GM20000 (cell line): ENCODE results near the gene ZFR2.

Experiments used
- DNase-seq: peaks from one replicate; pipeline ENCODE4 v3.0.0; 2012; ENCODE audit warnings: low spot score
- TF ChIP-seq, protein P1 (sequence below): IDR thresholded peaks from 2 replicates; pipeline ENCODE4 v1.5.1; 2012; ENCODE audit warnings: mild to moderate bottlenecking, control low read depth; ENCODE audit errors: extremely low read depth, missing control alignments

The ZFR2 gene

DNA sequence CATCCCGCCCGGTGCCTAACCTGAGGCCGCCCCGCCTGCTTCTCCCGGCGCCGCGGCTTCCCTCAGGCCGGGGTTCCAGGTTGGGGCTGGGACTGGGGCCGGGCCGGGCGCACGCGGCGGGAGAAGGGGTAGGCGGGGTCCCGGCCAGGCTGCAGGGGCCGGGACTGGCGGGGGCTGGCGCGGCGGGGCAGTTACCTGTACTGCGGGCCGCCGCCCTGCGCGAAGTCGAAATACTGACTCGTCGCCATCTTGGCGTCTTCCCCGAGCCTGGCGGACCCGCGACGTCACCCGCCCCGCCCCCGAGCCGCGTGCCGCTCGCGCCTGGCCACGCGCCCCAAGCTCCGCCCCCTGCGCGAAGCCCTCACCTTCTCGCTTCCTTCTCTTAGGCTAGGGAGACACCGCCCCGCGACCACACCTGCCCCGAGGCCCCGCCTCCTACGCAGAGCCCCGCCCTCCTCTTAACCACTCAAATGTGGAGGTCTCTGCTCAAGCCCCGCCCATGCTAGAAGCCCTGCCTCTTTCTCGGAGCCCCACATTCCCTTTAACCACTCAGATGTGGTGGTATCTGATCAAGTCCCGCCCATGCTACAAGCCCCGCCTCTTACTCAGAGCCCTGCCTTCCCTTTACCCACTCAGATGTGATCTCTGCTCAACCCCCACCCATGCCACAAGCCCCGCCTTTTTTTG lies at the start of gene ZFR2:
TSS of gene ZFR2 (minus strand) at position 269 of the 687 bp plus-strand sequence. CDS start at position 248, 21 bp downstream.
- no peak for DNase-seq
- TF ChIP-seq, protein P1, sequence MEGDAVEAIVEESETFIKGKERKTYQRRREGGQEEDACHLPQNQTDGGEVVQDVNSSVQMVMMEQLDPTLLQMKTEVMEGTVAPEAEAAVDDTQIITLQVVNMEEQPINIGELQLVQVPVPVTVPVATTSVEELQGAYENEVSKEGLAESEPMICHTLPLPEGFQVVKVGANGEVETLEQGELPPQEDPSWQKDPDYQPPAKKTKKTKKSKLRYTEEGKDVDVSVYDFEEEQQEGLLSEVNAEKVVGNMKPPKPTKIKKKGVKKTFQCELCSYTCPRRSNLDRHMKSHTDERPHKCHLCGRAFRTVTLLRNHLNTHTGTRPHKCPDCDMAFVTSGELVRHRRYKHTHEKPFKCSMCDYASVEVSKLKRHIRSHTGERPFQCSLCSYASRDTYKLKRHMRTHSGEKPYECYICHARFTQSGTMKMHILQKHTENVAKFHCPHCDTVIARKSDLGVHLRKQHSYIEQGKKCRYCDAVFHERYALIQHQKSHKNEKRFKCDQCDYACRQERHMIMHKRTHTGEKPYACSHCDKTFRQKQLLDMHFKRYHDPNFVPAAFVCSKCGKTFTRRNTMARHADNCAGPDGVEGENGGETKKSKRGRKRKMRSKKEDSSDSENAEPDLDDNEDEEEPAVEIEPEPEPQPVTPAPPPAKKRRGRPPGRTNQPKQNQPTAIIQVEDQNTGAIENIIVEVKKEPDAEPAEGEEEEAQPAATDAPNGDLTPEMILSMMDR = no peak

DNA sequence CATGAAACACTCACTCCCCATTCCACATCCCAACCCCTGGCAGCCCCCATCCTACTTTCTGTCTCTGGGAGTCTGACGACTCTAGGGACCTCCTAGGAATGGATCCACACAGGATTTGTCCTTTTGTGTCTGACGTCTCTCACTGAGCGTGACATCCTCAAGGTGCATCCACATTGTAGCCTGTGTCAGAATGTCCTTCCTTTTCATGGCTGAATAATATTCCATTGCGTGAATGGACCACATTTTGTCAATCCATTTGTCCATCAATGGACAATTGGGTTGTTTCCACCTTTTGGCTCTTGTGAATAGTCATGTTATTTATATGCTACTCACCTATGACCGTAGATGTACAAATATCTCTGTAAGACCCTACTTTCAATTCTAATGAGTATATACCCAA lies 47.2 kb upstream of the ZFR2 start:
- TF ChIP-seq, protein P1 = no peak
- no peak for DNase-seq

DNA sequence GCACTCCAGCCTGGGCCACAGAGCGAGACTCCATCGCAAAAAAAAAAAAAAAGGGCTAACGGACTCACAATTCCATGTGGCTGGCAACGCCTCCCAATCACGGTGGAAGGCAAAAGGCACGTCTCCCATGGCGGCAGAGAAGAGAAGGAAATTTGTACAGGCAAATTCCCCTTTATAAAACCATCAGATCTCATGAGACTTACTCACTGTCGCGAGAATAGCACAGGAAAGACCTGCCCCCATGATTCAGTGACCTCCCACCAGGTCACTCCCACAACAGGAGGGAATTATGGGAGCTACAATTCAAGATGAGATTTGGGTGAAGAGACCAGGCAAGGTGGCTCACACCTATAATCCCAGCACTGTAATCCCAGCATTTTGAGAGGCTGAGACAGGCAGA lies 45.4 kb upstream of the ZFR2 start:
- TF ChIP-seq, protein P1 = no peak
- no peak for DNase-seq

DNA sequence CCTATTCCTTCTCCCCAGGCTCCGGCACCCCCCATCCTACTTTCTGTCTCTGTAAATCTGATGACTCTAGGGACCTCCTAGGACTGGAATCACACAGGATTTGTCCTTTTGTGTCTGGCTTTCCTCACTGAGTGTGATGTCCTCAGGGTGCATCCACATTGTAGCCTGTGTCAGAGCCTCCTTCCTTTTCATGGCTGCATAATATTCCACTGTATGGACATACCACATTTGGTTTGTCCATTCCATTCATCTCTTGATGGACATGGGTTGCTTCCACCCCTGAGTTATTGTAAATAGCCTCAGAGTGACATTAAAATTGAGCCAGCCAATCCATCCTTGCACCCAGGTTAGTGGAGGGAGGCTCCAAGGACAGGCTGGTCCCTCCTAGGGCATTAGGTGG lies 41.3 kb upstream of the ZFR2 start:
- TF ChIP-seq, protein P1 = no peak
- DNase-seq = no peak

DNA sequence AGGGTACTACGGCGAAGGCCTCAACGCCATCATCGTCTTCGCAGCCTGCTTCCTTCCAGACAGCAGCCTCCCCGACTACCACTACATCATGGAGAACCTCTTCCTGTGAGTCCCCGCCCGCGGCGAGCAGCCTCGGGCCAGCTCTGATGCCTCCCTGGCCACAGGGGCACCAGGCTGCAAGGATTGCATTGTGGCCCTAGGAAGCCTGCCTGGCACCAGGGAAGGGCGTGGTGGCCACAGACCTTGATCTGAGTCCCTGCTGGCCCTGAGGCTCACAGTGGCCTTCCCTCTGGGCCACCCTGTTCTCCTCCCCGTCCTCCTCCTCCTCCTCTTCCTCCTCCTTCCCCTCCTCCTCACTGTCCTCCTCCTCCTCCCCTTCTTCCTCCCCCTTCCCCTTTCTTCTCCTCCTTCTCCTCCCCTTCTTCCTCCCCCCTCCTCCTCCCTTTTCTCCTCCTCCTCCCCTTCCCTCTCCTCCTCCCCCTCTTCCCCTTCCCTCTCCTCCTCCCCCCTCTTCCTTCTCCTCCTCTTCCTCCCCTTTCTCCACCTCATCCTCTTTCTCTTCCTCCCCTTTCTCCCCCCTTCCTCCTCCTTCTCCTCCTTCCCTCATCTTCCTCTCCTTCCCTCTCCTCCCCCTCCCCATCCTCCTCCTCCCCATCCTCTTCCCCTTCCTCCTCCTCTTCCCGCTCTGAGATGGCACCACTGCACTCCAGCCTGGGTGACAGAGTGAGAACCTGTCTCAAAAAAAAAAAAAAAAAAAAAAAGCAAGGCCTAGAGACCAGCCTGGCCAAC lies 39.6 kb upstream of the ZFR2 start:
- DNase-seq = no peak
- TF ChIP-seq, protein P1 = no peak

DNA sequence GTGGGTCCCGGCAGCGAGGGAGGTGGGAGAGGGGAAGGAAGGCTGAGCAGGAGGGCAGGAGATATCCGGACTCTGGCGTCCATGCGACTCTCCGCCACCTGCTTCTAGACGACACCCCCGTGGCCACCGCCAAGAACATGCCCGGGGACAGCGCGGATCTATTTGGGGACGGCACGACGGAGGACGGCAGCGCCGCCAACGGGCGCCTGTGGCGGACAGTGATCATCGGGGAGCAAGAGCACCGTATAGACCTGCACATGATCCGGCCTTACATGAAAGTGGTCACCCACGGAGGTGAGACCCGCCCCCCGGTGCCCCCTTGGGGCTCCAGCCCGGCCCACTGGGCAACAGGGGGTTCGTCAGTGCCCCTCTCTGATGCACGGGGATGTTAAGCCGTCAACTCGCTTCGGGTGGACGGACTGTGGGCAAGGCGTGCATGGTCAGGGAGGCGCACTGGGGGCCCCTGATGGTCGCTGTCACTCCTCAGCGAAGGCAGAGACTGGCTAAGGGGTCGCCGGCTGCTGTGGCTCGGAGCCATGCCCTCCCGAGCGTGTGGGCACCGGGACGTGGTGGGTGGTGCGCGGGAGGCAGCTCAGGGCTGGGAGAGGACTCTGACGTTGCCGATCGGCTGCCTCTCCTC lies 38.9 kb upstream of the ZFR2 start:
- TF ChIP-seq, protein P1 = no peak
- DNase-seq = no peak

DNA sequence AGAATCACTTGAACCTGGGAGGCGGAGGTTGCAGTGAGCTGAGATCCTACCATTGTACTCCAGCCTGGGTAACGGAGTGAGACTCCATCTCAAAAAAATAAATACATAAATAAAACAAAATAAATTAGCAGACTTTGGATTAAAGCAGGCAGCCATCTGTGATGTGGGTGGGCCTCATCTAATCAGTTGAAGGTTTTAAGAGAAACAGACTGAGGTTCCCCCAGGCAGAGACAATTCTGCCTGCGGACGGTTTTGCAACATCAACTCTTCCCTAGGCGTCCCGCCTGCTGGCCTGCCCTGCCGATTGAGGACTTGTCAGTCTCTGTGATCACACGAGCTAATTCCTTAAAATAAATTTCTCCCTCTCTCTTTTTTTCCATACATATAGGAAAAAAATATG lies 35.4 kb upstream of the ZFR2 start:
- TF ChIP-seq, protein P1 = no peak
- DNase-seq = no peak
